Stimulated activated CD8-positive, alpha-beta memory T cell treated with anti-CD3 and anti-CD28 coated beads, Interleukin-2, amount 100 ng/mL, for 1 hour (primary cell): ENCODE measurements around the gene NODAL.
"Not testable (repeated sequence)": the region's sequence is repeated elsewhere in the genome, so short reads cannot be mapped to it uniquely, and the experiment has no call there.

Experiments
- DNase-seq, 2 donors: peaks; one replicate each; pipeline ENCODE4 v3.0.0-alpha.2; 2020; ENCODE audit warnings: low read depth in 2 of 2

Gene NODAL

GRCh38 chr10:70441161-70441894, at the start of gene NODAL:
Gene NODAL, minus strand, starts transcription at chr10:70441681. Its CDS starts 14 bp downstream, at chr10:70441667.
- DNase-seq: no peak

GRCh38 chr10:70490142-70490541, 48.7 kb upstream of the NODAL start:
- DNase-seq: no peak

- DNase-seq: no peak
These were observed 46.3 kb upstream of the NODAL start for GRCh38 chr10:70487824-70488223.

GRCh38 chr10:70483872-70484271, 42.4 kb upstream of the NODAL start:
- DNase-seq: not testable (repeated sequence)

- no peak for DNase-seq
These were observed 41.7 kb upstream of the NODAL start for GRCh38 chr10:70482982-70483760.

GRCh38 chr10:70481831-70482530, 40.5 kb upstream of the NODAL start:
- DNase-seq: no peak

GRCh38 chr10:70481105-70481504, 39.6 kb upstream of the NODAL start:
- no peak for DNase-seq

GRCh38 chr10:70480239-70480861, 38.9 kb upstream of the NODAL start:
- no peak for DNase-seq

GRCh38 chr10:70479626-70480238, 38.3 kb upstream of the NODAL start:
- no peak for DNase-seq

- DNase-seq: no peak
These were observed 37.7 kb upstream of the NODAL start for GRCh38 chr10:70479165-70479581.

- DNase-seq: no peak
These were observed 37.0 kb upstream of the NODAL start, which contains the start of gene PALD1 for GRCh38 chr10:70478191-70479164. Gene PALD1, plus strand, starts transcription at chr10:70478767. Its CDS starts 47,185 bp downstream, at chr10:70525952.

- DNase-seq: peak; percentile 42 to 65
These were observed 36.2 kb upstream of the NODAL start for GRCh38 chr10:70477661-70478162.

GRCh38 chr10:70476249-70477035, 35.0 kb upstream of the NODAL start:
- DNase-seq: no peak

- no peak for DNase-seq
These were observed 34.2 kb upstream of the NODAL start for GRCh38 chr10:70475661-70476060.

- DNase-seq: no peak
These were observed 33.3 kb upstream of the NODAL start for GRCh38 chr10:70474780-70475179.

- DNase-seq: no peak
These were observed 31.4 kb upstream of the NODAL start for GRCh38 chr10:70472799-70473454.

GRCh38 chr10:70466951-70467350, 25.5 kb upstream of the NODAL start:
- no peak for DNase-seq

GRCh38 chr10:70465832-70466231, 24.4 kb upstream of the NODAL start:
- no peak for DNase-seq

- DNase-seq: no peak
These were observed 23.8 kb upstream of the NODAL start for GRCh38 chr10:70465278-70465677.
